GM19328 (cell line): ENCODE data around the gene THSD7A.
"Not testable (repeated sequence)": the region's sequence is repeated elsewhere in the genome, so short reads cannot be mapped to it uniquely, and the experiment has no call there.

Experiments used
- ATAC-seq: cut with Tn5 transposase; IDR thresholded peaks from one replicate; pipeline ENCODE4 v1.9.1; 2021; ENCODE audit warnings: mild to moderate bottlenecking, moderate library complexity; ENCODE audit not compliant: unreplicated experiment

The THSD7A gene

DNA sequence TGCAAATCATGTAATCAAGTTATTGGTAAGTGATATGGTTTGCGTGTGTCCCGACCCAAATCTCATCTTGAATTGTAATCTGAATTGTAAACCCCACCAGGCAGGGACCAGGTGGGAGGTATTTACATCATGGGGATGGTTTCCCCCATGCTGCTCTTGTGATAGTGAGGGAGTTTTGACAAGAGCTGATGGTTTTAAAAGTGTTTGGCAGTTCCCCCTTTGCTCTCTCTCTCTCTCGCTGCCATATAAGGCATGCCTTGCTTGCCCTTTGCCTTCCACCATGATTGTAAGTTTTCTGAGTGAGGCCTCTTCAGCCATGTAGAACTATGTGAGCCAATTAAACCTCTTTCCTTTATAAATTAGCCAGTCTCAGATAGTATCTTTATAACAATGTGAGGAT is 302.6 kb downstream of the THSD7A start:
- no peak for ATAC-seq

DNA sequence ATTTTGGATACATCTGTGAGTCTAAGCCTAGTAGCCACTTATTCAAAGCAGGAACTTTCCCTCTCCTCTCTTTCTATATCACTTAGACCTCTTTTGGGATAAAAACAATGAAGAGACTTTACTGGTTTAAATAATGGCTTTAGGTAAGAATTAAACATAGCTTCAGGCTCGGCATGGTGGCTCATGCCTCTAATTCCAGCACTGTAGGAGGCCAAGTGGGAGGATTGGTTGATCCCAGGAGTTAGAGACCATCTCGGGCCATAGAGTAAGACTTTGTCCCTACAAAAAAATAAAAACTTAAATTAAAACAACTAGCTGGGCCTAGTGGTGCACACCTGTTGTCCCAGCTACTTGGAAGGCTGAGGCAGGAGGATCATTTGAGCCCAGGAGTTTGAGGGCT is 304.3 kb downstream of the THSD7A start:
- no peak for ATAC-seq

DNA sequence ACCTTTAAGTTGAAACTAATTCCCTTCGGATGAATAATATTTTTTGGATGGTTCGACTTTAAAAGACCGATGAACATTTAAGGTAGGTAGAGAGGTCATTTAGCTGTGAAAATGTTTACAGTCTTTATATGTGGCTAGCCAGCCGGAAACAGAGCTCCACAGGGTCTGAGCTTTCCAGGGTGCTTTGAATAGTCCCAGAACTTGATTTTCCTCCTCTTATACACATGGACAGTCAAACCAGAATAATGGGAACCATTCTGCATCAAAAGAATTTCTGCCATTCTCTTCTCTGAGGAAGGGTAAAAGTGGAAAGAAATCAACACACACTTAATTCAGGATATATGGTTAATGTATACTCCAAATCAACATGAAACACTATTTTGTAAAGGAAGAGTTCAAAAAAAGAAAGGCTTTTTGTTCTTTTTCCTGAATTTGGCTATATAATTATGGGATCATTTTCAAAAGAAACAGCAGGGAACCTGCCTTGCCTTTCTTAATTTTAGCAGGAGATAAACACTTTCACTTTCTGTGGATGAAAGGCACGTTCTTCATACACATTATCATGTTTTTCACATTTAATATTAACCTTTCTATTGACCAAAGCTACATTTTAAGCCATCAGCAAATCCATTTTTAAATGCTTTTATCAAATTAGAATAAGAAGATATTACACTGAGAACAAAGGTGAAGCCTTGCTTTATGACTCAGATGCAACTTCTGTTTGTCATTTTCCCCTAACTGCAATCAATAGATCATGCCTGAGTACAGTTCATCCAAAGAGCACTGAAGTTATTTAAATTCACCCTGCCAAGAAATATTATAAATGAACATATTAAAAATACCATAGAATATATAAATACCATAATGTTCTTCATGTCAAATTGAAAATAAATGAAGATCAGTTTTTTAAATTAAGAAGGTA is 307.3 kb downstream of the THSD7A start:
- ATAC-seq: no peak

DNA sequence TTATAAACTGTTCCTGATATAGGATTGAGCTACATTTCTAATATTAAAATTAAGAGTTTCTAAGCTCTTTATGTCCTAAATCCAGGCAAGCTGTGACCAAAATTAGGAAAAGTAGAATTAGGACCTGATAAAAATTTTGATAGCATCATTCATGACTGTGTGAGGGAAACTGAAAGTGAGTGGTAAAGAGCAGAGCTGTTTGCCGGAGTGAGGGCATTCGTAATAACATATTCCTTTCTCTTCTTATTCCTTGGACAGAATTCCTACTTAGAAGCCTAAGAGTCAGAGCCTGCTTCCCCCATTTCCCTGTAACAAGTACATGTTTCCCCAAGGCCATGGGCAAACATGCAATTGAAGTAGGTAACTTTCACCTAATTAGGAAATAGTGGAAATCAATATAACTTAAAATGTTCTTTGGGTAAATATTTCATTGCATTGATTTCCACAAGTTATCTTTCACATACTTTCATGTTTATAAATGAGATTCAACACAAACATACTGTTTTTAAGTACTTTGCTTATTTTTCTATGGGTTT is 310.0 kb downstream of the THSD7A start:
- ATAC-seq: not testable (repeated sequence)

DNA sequence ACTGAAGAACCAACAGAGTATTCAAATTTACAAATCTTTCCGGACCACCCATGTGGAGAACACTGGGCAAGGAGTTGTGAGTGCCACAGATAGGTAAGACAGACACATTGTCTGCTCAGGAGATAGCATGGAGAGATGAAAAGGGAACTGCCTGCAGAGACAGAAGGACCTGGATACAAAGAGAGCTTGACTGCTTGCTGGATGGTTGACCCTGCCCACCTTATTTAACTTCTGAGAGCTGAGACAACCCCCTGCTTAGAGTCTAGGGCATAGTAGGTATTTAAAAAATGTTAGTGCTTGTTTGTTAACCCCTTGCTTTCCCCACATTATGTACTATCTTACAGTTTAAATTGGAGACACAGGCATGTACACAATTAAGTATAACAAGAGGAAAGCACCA is 314.1 kb downstream of the THSD7A start:
- no peak for ATAC-seq

DNA sequence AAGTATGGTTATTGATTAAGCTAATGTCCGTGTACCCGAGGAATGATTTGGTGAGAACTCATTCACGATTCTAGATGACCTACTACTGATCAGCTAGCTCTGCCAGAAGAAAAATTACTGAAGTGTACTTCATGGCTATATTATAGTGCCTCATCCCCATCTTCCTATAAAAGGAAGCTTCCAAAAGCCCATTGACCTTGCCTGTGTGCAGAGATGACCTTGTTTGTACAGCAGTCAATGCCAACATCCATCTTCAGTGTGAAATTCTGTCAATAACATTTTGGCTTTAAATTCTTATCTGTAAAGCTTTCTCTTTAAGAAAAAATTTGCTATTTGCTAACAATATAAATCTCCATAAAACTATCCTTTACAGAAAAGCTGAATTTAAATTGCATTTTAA is 315.7 kb downstream of the THSD7A start:
- ATAC-seq: no peak

DNA sequence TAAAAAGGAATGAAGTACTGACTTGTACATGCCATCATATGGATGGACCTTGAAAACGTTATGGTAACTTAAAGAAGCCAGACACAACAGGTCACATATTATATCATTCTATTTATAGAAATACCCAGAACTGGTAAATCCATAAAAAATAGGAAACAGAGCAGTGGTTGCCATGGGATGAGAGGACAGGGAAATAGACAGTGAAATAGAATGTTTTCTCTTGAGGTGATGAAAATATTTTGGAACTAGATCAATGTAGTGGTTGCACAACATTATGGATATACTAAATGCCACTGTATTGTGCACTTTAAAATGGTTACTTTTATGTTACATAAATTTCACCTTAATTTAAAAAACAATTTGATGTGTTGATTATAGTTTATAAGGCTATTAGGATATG is 318.5 kb downstream of the THSD7A start:
- no peak for ATAC-seq

DNA sequence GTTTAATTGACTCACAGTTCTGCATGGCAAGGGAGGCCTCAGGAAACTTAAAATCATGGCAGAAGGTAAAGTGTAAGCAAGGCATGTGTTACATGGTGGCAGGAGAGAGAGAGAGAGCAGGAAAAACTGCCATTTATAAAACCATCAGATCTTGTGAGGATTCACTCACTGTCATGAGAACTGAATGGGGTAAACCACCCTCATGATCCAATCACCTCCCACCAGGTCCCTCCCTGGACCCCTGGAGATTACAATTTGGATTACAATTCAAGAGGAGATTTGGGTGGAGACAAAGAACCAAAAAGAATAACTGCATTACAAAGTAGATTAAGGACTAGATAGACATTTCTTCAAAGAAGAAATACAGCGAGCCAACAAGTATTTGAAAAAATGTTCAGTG is 324.1 kb downstream of the THSD7A start:
- ATAC-seq: no peak

DNA sequence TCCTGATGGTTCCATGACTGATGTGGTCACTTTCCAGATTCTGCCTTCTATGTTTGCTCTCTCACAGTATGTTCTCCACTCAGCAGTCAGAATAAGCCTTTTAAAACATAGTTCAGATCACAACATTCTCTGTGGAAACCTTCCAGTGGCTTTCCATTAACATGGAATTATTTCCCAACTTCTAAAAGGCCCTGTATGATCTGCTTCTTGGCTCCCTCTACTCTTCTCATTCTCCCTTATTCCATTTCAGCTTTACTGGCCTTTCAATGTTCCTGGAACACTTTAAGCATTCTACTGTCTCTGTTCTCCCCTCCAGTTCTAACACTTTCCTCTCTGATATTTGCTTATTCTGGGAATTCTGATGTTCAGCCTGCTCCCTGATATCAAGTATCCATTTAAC is 325.6 kb downstream of the THSD7A start:
- no peak for ATAC-seq

DNA sequence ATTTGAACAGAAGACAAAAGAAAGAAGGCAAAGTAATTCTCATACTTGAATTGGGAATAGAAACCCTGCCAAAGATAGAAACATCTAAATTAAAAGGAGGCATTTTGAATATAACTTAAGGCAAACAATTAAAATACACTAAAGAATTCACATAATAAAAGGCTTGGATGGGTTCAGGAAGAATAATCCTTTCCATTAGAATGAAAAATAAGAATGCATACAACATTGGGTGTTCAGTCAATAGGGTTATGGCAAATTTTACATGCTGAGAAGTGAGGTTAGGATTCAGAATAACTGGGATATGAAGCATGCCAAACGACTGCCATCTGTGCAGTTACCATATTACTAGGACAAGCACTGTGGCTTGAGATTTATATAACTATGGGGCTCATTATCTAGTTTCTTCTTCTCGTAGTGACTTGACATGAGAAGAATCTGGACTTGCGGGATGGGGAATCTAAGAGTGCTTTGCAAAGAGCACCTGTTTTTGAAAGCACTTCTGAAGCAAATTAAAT is 326.5 kb downstream of the THSD7A start:
- no peak for ATAC-seq

DNA sequence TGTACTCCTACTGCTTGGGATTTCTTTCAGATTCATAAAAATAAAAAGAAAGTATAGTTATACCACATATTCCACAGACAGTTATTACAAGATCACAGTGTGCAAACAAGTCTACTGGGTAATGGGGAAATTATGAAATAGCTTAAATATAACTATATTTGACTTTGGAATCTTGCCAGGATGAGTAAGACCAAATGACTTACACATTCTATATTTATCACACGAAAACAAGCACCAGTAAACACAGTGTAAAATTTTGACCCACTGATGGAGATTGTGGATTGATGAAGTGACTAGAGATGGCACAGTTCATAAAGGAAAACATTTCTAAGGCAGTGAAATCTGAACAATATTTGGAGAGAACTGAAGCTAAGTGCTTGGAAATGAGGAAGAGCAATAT is 339.7 kb downstream of the THSD7A start:
- ATAC-seq: no peak

DNA sequence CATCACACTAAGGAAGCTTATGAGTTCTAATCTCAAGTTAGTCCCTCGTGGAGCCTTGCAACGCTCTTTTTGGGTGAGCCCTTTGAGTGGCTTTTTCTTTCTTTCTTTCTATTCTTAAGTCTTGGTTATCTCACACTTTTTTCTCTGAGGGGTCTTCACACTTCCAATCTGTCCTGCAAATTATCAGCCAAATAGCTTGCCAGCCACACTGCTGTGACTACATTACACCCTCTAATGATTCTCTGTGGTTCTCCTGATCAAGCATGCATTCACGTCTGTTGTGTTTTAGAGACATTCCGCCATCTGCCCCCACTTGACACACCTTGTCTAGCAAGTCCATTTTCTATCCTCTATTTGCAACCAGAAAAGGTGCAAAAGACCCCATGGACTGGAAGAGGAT is 340.2 kb downstream of the THSD7A start:
- ATAC-seq: no peak

DNA sequence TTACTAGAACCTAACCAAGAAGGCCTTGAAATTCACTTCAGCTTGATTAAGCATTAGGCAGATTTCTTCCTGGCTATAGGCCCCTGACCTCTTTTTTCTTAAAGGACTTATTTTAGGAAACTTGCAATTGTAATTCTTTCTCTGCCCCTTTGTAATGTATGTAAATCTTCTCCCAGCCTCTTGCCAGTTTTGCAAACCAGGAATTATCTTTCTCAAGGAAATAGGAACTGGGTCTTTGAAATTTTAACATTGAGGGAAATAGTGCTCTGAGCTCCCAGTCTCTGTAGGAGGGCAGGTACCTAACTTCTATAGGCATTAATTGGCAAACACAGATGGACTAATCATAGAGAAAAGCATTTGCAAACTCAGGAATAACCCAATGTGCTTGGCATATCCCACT is 342.7 kb downstream of the THSD7A start:
- ATAC-seq: no peak

DNA sequence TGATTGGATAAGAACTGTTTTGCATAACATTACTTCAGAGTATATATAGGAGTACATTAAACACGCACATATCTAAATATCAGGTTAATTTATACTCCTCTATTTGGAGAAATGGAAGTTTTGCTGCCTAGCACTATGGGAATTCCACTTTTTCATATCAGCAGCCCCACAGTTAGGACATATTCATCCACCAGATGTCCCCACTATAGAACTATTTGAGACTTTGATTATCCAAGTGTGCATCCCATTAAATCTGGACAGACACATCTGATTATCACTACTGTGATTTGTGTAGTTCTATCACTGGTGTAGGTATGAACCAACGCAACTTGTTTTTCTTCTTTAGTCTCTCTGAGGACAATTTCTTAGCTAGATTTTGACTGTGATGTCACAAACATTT is 345.7 kb downstream of the THSD7A start:
- ATAC-seq: no peak

DNA sequence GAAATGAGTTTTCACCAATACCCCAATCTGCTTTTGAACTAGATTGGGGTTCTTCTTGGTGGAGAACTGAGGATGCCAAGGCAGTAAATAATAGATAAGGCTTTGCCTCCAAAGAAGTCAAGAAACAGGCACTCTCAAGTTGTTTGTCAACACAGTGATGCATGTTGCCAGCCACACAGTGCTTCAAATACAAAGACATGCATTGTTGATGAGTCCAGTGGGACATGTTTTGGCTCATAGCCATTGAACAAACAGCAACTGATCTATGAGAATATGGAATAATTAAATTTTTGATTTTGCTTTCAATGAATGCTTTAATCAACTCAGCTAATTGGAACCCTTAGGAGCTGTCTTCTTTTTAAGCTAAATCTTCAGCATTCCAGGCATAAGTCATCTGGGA is 346.4 kb downstream of the THSD7A start:
- no peak for ATAC-seq

DNA sequence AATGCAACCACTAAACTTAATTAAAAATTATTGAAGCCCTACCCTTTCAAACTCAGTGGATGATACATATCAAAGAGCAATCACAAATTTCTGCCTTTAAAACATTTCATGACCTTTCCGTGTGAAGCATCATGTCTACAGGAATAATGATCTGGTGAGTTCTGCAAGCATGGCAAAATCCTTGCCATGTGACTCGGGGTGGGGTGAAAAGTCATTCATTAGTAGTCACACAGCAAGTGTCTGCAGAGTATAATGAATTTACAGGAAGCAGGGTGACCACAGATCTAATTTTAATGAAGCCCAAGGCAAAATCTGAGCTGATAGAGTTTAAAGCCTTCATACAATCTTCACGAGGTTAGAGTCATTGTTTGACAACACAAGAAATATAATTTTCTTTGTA is 351.9 kb downstream of the THSD7A start:
- ATAC-seq: no peak

DNA sequence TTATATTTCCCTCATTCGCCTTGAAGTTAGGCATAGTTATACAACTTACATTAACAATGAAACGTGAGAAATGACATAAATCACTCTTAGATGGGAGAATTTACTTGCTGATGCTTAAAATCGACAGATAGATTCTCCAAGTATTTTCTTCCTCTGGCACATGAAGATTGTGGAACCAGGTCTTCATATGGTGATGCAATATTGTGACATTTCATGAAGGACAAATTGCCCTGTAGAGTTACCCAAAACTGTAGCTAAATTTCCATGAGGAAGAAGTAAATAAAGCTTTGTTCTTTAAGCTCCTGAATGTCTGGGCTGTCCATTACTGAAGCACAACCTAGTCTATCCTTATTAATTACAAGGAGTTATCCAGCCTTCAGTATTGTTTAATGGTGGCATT is 353.1 kb downstream of the THSD7A start:
- ATAC-seq: no peak

DNA sequence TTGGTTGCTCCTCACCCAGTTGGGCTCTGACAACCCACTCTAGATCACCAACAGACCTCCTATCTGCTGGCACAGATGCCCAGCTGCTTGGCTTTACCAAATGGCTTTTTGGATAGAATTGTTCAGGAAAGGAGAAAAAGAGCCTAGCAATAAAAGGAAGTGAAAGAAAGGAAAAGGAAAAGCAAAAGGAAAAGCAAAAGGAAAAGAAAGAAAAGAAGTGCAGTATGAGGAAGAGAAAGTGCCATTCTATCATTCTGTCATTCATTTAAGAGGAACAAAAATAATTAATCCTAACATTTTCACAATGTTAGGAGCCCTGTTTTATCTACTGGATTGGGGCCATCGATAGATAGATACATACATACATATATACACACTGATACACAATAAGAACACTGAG is 353.6 kb downstream of the THSD7A start:
- no peak for ATAC-seq

DNA sequence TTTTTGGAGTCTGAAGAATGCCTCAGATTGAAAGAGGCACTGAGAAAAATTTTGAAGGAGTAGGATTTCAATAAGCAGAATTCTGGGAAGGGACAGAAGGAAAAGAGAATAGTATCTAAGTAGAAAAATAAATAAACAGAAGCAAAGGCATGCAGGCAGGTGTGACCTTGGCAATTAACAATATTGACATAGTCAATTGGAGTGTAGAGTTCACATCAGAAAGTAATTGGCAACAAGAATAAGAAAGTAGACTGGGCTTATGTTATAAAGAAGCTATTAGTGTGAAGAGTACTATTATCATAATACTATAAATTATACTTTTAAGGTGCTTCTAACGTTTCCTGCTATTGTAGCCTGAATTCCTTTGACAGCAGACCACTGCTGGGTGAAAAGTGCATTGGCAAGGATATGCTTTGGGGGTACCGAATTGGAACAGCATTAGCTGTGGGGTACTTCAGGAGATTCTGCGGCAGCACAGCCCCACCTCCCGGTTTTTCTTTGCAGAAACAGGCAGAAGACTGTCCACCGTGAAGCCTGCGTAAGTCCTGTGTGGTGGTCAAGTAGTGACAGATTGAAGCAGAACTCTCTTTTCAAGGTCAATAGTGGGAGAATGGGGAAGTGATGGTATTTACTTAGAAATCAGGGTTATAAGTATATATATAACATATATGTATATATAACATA is 357.0 kb downstream of the THSD7A start:
- no peak for ATAC-seq

DNA sequence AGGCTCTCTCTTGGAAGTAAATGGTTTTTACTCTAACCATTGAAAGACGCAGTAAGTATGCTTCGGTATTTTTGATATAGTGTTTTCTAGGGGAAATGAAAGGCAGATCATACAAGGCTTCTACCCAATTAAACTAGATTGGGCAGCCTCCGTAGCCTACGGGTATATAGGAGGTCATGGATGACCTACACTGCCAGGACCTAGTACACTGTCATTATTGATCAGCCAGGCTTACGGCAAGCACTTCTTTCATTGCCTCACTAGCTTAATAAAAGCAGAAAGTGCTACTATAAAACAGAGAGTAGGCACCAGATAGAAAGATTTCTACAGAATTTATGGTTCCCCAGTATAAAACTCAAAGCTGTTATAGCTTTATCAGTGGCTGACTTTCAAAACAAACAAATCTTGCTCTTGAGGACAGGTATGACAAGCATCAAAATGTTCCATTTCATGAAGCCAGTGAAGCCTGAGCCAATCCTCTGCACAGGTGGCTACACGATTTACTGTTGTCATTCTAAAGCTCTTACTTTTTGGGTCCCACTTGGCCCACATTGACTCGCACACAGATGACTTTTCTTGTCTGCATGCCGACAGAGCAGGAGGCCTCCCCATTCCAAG is 358.1 kb downstream of the THSD7A start:
- ATAC-seq: no peak

DNA sequence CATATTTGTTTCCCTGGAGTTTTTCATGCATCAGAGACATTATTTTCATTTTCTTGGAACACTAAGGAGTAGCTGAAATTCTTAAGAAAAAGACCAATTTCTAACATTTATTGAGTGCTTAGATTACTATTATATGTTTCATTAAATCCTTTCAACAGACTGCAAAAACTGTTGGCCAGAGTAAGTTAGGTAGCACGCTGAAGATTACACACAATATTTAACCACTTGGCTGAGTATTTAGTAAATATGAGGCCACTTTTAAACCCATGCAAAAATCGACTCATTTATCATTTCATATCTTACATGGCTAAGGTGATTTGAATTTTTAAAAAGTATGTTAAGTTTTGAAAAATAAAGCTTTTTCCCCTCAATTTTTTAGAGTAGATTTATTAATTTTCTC is 358.8 kb downstream of the THSD7A start:
- ATAC-seq: no peak
